Measurements from ENCODE around the gene FARP1. TPM values are rescaled to one million over a fixed set of nuclear protein-coding genes. Genes with fewer than 3 reads are reported as not detected.

The FARP1 gene
- total and polyA plus RNA-seq, 2 of the 8 experiments (the other 6 are each of a cell fraction or from before 2014, with no cell fraction given): 24.7 to 104 TPM

DNA sequence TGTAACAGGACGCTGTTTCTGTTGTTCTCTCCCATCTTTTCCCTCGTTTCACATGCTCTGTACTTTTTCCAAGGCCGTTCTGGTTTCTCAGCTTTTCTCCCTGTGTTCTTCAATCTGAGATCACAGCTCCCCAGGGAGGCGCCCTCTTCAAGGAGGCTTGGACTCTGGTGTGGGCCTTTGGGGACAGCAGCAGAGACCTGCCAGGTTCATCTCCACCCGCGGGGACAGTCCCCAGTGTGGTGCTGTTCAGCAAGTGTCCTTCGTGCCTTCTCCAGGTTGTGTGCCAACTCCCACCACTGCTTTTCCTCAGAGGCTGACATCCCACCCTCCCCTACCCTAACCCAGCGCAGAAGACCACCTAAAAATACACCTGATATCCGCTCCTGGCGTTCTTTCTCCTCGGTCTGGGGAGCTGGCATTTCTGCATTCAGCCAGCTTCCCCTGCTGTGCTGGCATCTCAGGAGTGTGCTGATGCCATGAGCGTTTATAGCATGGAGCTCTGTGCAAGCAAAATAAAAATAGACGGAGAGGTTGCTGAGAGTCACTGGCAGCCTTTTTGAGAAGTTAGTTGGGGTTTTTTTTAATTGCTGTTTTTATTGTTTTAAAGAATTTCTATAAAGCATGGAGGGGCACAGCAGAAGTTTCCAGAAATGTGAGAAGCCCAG is 284.6 kb downstream of the FARP1 start:
- Histone ChIP-seq H3K14ac (ENCODE audit: insufficient read length) (no peak overlapping the region), H3K23me2 (ENCODE audit: low read depth, low read length) (no peaks in the 10 kb centered on the region), H4K8ac (ENCODE audit: extremely low read depth, insufficient read depth, low read length) (no peak overlapping the region), H2AK5ac (ENCODE audit: low read depth, low read length) (no peak overlapping the region), H3K27ac (ENCODE audit: low read depth, low read length) (no peak overlapping the region), H3K79me1 (ENCODE audit: low read depth, low read length) (no peaks in the 10 kb centered on the region), H2BK12ac (ENCODE audit: low read depth, low read length) (no peak overlapping the region), H2BK15ac (ENCODE audit: low read length) (no peak overlapping the region), H3K79me2 (ENCODE audit: control insufficient read depth in 1 of 2, insufficient read depth in 2 of 2, low read length in 2 of 2) (no peaks in the 10 kb centered on the region), H2BK120ac (replicated peaks; ENCODE audit: low read depth, low read length) (no peak overlapping the region), H2AFZ (ENCODE audit: low read length) (no peak overlapping the region), H4K20me1 (replicated peaks in 1 of 2; ENCODE audit: control insufficient read depth in 1 of 2, insufficient read depth in 2 of 2, low read length in 2 of 2) (peaks cover 0 to 2% of the 10 kb centered on the region in 2 experiments), H3K4ac (replicated peaks; ENCODE audit: insufficient read length, low read depth, low read length) (no peak overlapping the region), H3K4me2 (ENCODE audit: insufficient read depth in 1 of 2, low read depth in 2 of 2, low read length in 2 of 2) (no peak overlapping the region), H3K18ac (ENCODE audit: extremely low read depth, low read length) (no peak overlapping the region), H3K4me1 (replicated peaks in 1 of 4; ENCODE audit: control insufficient read depth in 3 of 4, insufficient read depth in 4 of 4, low read length in 3 of 4) (0 out of 7 replicates have a peak, but pooled peaks cover 0 to 2% (median 0%) of the 10 kb centered on the region in 4 experiments), H3K9me3 (ENCODE audit: insufficient read depth in 2 of 2, low read depth in 1 of 2, low read length in 1 of 2) (no peaks in the 10 kb centered on the region), H3K9ac (replicated peaks in 1 of 4; ENCODE audit: extremely low read depth in 1 of 4, low read depth in 3 of 4, low read length in 3 of 4) (no peak overlapping the region), H3K56ac (replicated peaks; ENCODE audit: insufficient read length, low read depth, low read length) (no peak overlapping the region), H3K23ac (ENCODE audit: insufficient read length) (no peak overlapping the region), H3K4me3 (ENCODE audit: extremely low read depth in 1 of 4, insufficient read depth in 2 of 4, low read depth in 3 of 4, low read length in 4 of 4) (no peak overlapping the region), H2BK20ac (ENCODE audit: low read length) (no peak overlapping the region), H4K91ac (replicated peaks; ENCODE audit: insufficient read length, low read length) (no peak overlapping the region), H3K27me3 (replicated peaks in 1 of 4; ENCODE audit: control insufficient read depth in 3 of 4, extremely low read depth in 1 of 4, insufficient read depth in 3 of 4, low read length in 3 of 4) (no peaks in the 10 kb centered on the region), H3K36me3 (ENCODE audit: control insufficient read depth in 2 of 4, insufficient read depth in 4 of 4, low read length in 3 of 4) (peaks cover 0 to 15% (median 5%) of the 10 kb centered on the region in 4 experiments; a peak in 3 of 8 replicates), H4K5ac (ENCODE audit: insufficient read length, low read depth, low read length) (no peak overlapping the region), H2BK5ac (ENCODE audit: low read depth, low read length) (no peak overlapping the region)
- ChIA-PET POLR2A (ENCODE audit: partially characterized antibody) (interaction anchor here (1.0 kb wide), 1 partner anchor 13 kb away, joined by 6 read pairs; no protein-coding TSS in a partner anchor), CTCF (ENCODE audit: partially characterized antibody) (interaction anchor here (0.6 to 2.7 kb wide), 7 partner anchors 10 to 505 kb away, joined by 3 to 16 read pairs (median 3); no protein-coding TSS in a partner anchor)
- 97% methylated on average over 10 of the region's 13 CpGs; no CpG with 5 or more reads in 1 of the 2 experiments for WGBS, 2 experiments (ENCODE audit: extremely low coverage in 1 of 2, insufficient coverage in 1 of 2, insufficient read length in 1 of 2, insufficient replicate concordance in 2 of 2, low coverage in 1 of 2, low lambda C conversion rate in 2 of 2, missing lambda C conversion rate in 1 of 2)
- no peak for DNase-seq (ENCODE audit: low read depth in 1 of 2, low spot score in 2 of 2)
- FAIRE-seq: no peak
- TF ChIP-seq, protein P1, sequence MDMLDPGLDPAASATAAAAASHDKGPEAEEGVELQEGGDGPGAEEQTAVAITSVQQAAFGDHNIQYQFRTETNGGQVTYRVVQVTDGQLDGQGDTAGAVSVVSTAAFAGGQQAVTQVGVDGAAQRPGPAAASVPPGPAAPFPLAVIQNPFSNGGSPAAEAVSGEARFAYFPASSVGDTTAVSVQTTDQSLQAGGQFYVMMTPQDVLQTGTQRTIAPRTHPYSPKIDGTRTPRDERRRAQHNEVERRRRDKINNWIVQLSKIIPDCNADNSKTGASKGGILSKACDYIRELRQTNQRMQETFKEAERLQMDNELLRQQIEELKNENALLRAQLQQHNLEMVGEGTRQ (IDR thresholded peaks at IDR 0.05; ENCODE audit: low read length): no peak
- TF ChIP-seq MAFK (IDR thresholded peaks at IDR 0.05; ENCODE audit: low read depth, low read length) (no peak), HDAC6 (IDR thresholded peaks at IDR 0.05; ENCODE audit: low read depth, low read length) (no peak), CTBP2 (IDR thresholded peaks at IDR 0.05; ENCODE audit: borderline replicate concordance, insufficient read depth, insufficient read length, low read length) (no peak), ZNF274 (IDR thresholded peaks at IDR 0.05; ENCODE audit: borderline replicate concordance, extremely low read depth, low read length) (no peak), EP300 (IDR thresholded peaks at IDR 0.05; ENCODE audit: borderline replicate concordance in 1 of 2, low read depth in 2 of 2, low read length in 2 of 2) (no peak), RXRA (IDR thresholded peaks at IDR 0.05; ENCODE audit: insufficient read depth, low read depth, low read length) (no peak)
- TF ChIP-seq, protein P2, sequence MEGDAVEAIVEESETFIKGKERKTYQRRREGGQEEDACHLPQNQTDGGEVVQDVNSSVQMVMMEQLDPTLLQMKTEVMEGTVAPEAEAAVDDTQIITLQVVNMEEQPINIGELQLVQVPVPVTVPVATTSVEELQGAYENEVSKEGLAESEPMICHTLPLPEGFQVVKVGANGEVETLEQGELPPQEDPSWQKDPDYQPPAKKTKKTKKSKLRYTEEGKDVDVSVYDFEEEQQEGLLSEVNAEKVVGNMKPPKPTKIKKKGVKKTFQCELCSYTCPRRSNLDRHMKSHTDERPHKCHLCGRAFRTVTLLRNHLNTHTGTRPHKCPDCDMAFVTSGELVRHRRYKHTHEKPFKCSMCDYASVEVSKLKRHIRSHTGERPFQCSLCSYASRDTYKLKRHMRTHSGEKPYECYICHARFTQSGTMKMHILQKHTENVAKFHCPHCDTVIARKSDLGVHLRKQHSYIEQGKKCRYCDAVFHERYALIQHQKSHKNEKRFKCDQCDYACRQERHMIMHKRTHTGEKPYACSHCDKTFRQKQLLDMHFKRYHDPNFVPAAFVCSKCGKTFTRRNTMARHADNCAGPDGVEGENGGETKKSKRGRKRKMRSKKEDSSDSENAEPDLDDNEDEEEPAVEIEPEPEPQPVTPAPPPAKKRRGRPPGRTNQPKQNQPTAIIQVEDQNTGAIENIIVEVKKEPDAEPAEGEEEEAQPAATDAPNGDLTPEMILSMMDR (IDR thresholded peaks at IDR 0.05; ENCODE audit: control extremely low read depth in 1 of 3, insufficient read depth in 1 of 3, low read depth in 1 of 3, low read length in 3 of 3): no peak

Measured in H1 (cell line).